ENCODE results near the gene WDR1. TPM values are rescaled to one million over a fixed set of nuclear protein-coding genes. Genes with fewer than 3 reads are reported as not detected.

Gene WDR1
- total and polyA plus RNA-seq, 5 donors from 2014 or later: 312 to 422 (median 356) TPM

DNA sequence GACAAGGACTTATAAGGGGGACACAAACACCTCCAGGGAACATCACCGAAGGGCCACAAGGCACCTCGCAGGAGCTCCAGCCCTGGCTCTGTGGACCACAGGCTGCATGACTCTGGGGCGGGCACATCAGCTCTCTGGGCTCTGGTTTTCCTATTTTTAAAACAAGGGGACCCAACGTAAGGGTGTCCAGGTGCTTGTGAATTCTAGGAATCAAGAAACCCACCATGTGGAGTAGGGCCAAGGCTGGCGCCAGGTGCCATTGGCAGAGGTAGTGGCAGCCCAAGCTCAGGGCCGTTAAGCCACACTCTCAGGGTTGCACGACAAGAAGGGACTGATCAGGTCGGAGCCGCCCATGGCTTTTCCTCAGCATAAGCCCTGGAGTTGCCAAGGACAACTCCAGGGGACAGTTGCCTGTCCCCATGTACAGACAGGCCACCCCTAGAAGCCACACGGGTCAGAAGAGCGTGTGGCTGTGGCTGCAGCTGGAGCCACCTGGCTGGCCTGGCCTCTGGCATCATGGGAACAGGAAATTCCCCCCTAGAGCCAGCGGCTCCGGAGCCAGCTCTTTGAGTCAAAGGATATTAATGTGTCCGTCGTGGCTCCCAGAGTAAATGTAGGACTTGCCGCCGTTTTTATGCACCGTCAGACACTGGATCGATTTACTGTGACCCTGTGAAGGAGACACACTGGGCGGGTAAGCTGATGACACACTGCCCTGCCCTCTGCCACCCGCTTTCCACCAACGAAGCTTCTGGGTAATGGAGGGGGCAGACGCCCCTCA lies 32.5 kb downstream of the WDR1 start:
- Histone ChIP-seq H3K4me1 (ENCODE audit: control insufficient read depth, insufficient read depth, low read length, poor library complexity, severe bottlenecking) (no peaks in the 10 kb centered on the region), H3K4me3 (ENCODE audit: low read depth, low read length) (no peak overlapping the region), H3K36me3 (ENCODE audit: control insufficient read depth, insufficient read depth, low read length) (peaks cover 99% of the 10 kb centered on the region), H3K27me3 (ENCODE audit: control insufficient read depth, insufficient read depth, low read length) (no peaks in the 10 kb centered on the region), H3K9me3 (ENCODE audit: control insufficient read depth in 2 of 2, low read length in 2 of 2) (no peaks in the 10 kb centered on the region), H3K27ac (ENCODE audit: insufficient read depth, low read length, poor library complexity, severe bottlenecking) (no peak overlapping the region)
- H3K27ac Mint-ChIP-seq: no peak overlapping the region
- H3K4me3 Mint-ChIP-seq: no peak overlapping the region
- ATAC-seq (ENCODE audit: low read depth in 2 of 2): no peak
- H3K36me3 Mint-ChIP-seq: peaks cover 31% of the 10 kb centered on the region
- H3K4me1 Mint-ChIP-seq: no peaks in the 10 kb centered on the region
- H3K9me3 Mint-ChIP-seq: no peaks in the 10 kb centered on the region
- DNase-seq: no peak
- H3K27me3 Mint-ChIP-seq: no peaks in the 10 kb centered on the region

DNA sequence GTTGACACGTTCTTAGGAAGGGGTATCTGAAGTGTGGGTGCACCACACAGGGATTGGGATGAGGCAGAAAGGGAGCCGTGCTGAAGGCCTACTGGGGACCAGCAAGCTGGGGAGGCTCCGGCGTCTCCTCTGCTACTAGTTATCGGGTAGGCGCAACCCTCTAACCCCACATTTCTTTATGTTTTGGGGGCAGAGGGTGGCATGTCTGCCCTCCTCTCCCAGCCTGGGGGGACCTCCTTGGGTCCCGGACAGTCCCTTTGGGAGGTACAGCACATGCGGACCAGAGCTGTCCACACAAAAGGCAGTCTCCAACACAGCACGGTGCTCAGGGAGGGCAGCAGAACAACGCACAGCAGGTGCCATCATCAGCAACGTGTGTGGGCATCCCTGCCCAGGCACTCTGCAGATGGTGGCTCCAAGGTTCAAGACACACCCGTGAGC lies 33.2 kb downstream of the WDR1 start:
- Mint-ChIP-seq H3K36me3 (peaks cover 33% of the 10 kb centered on the region), H3K27ac (peak overlapping the region in 1 of 3 donors; percentile 88), H3K4me3 (no peak overlapping the region), H3K9me3 (no peaks in the 10 kb centered on the region), H3K4me1 (no peaks in the 10 kb centered on the region), H3K27me3 (no peaks in the 10 kb centered on the region)
- Histone ChIP-seq H3K4me3 (ENCODE audit: low read depth, low read length) (no peak overlapping the region), H3K27me3 (ENCODE audit: control insufficient read depth, insufficient read depth, low read length) (no peaks in the 10 kb centered on the region), H3K36me3 (ENCODE audit: control insufficient read depth, insufficient read depth, low read length) (peaks cover 99% of the 10 kb centered on the region), H3K4me1 (ENCODE audit: control insufficient read depth, insufficient read depth, low read length, poor library complexity, severe bottlenecking) (no peaks in the 10 kb centered on the region), H3K27ac (ENCODE audit: insufficient read depth, low read length, poor library complexity, severe bottlenecking) (no peak overlapping the region), H3K9me3 (ENCODE audit: control insufficient read depth in 2 of 2, low read length in 2 of 2) (no peaks in the 10 kb centered on the region)
- DNase-seq: no peak
- ATAC-seq (ENCODE audit: low read depth in 2 of 2): no peak

DNA sequence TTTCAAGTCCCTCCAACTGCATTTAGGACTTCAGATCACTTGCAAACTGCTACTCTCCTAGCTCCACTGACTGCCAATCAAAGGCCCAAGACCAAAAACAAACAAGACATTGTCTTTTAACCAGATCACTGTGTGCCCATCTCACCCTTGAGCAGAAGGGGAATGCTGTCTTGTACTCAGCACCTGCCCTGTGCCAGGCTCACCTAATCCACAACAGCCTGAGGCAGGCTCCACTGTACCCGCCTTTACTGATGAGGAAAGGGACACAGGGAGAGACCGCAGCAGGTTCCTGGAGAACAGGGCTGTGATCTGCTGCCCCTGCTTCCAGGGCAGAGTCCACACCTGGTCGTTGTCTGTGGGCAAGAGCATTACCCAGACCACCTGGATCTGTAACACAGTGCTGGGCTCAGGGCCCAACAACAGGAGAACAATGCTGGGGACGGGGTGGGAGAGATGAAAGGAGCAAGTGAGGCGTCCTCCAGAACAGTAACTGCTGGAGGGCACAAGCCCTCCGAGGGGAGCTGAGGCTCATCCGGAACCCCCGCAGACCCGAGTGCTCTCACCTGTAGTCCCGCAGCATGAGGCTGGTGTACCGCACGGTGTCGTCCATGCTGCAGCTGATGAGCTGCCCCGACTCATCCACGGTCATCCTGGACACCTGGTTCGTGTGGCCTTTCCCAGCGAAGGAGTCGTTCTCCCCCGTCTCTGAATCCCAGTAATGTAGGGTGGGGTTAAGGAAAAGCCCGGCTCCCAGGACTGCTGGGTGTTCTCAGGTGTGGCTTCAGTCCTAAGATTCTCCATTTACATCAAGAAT lies 33.9 kb downstream of the WDR1 start:
- H3K27me3 ChIP-seq (ENCODE audit: control insufficient read depth, insufficient read depth, low read length): no peaks in the 10 kb centered on the region
- no peak overlapping the region for H3K4me3 ChIP-seq (ENCODE audit: low read depth, low read length)
- Mint-ChIP-seq H3K36me3 (peaks cover 27% of the 10 kb centered on the region), H3K4me3 (no peak overlapping the region), H3K4me1 (no peaks in the 10 kb centered on the region), H3K27me3 (no peaks in the 10 kb centered on the region), H3K9me3 (no peaks in the 10 kb centered on the region), H3K27ac (peak overlapping the region in 2 of 3 donors; percentile 47 to 62)
- no peak overlapping the region for H3K27ac ChIP-seq (ENCODE audit: insufficient read depth, low read length, poor library complexity, severe bottlenecking)
- ATAC-seq (ENCODE audit: low read depth in 2 of 2): no peak
- peaks cover 99% of the 10 kb centered on the region for H3K36me3 ChIP-seq (ENCODE audit: control insufficient read depth, insufficient read depth, low read length)
- no peak for DNase-seq
- H3K9me3 ChIP-seq (ENCODE audit: control insufficient read depth in 2 of 2, low read length in 2 of 2): no peaks in the 10 kb centered on the region
- no peaks in the 10 kb centered on the region for H3K4me1 ChIP-seq (ENCODE audit: control insufficient read depth, insufficient read depth, low read length, poor library complexity, severe bottlenecking)

- no peaks in the 10 kb centered on the region for H3K27me3 ChIP-seq (ENCODE audit: control insufficient read depth, insufficient read depth, low read length)
- H3K27ac ChIP-seq (ENCODE audit: insufficient read depth, low read length, poor library complexity, severe bottlenecking): no peak overlapping the region
- H3K36me3 Mint-ChIP-seq: peaks cover 22% of the 10 kb centered on the region
- no peaks in the 10 kb centered on the region for H3K9me3 Mint-ChIP-seq
- H3K4me1 ChIP-seq (ENCODE audit: control insufficient read depth, insufficient read depth, low read length, poor library complexity, severe bottlenecking): no peaks in the 10 kb centered on the region
- ATAC-seq (ENCODE audit: low read depth in 2 of 2): no peak
- no peak overlapping the region for H3K4me3 ChIP-seq (ENCODE audit: low read depth, low read length)
- H3K4me3 Mint-ChIP-seq: no peak overlapping the region
- H3K9me3 ChIP-seq (ENCODE audit: control insufficient read depth in 2 of 2, low read length in 2 of 2): no peaks in the 10 kb centered on the region
- peaks cover 99% of the 10 kb centered on the region for H3K36me3 ChIP-seq (ENCODE audit: control insufficient read depth, insufficient read depth, low read length)
- H3K4me1 Mint-ChIP-seq: no peaks in the 10 kb centered on the region
- DNase-seq: no peak
- H3K27me3 Mint-ChIP-seq: no peaks in the 10 kb centered on the region
- peak overlapping the region in 1 of 3 donors; percentile 47 for H3K27ac Mint-ChIP-seq
Measured at GRCh38 chr4:10082047-10082446, 34.6 kb downstream of the WDR1 start.

- ATAC-seq (ENCODE audit: low read depth in 2 of 2): no peak
- H3K4me1 Mint-ChIP-seq: no peaks in the 10 kb centered on the region
Measured at GRCh38 chr4:10081218-10081606, 35.4 kb downstream of the WDR1 start.

GRCh38 chr4:10080589-10081217 lies 35.9 kb downstream of the WDR1 start:
- Histone ChIP-seq H3K9me3 (ENCODE audit: control insufficient read depth in 2 of 2, low read length in 2 of 2) (no peaks in the 10 kb centered on the region), H3K36me3 (ENCODE audit: control insufficient read depth, insufficient read depth, low read length) (peaks cover 99% of the 10 kb centered on the region), H3K4me1 (ENCODE audit: control insufficient read depth, insufficient read depth, low read length, poor library complexity, severe bottlenecking) (no peaks in the 10 kb centered on the region), H3K27ac (ENCODE audit: insufficient read depth, low read length, poor library complexity, severe bottlenecking) (no peak overlapping the region), H3K27me3 (ENCODE audit: control insufficient read depth, insufficient read depth, low read length) (no peaks in the 10 kb centered on the region), H3K4me3 (ENCODE audit: low read depth, low read length) (no peak overlapping the region)
- Mint-ChIP-seq H3K4me3 (no peak overlapping the region), H3K27me3 (no peaks in the 10 kb centered on the region), H3K9me3 (no peaks in the 10 kb centered on the region), H3K36me3 (peaks cover 30% of the 10 kb centered on the region), H3K4me1 (no peaks in the 10 kb centered on the region), H3K27ac (peak overlapping the region in 1 of 3 donors; percentile 36)
- no peak for ATAC-seq (ENCODE audit: low read depth in 2 of 2)
- no peak for DNase-seq

More at GRCh38 chr4:10081218-10081606, 35.4 kb downstream of the WDR1 start:
- Histone ChIP-seq H3K4me1 (ENCODE audit: control insufficient read depth, insufficient read depth, low read length, poor library complexity, severe bottlenecking) (no peaks in the 10 kb centered on the region), H3K27ac (ENCODE audit: insufficient read depth, low read length, poor library complexity, severe bottlenecking) (no peak overlapping the region), H3K4me3 (ENCODE audit: low read depth, low read length) (no peak overlapping the region), H3K36me3 (ENCODE audit: control insufficient read depth, insufficient read depth, low read length) (peaks cover 99% of the 10 kb centered on the region), H3K27me3 (ENCODE audit: control insufficient read depth, insufficient read depth, low read length) (no peaks in the 10 kb centered on the region), H3K9me3 (ENCODE audit: control insufficient read depth in 2 of 2, low read length in 2 of 2) (no peaks in the 10 kb centered on the region)
- H3K27me3 Mint-ChIP-seq: no peaks in the 10 kb centered on the region
- H3K9me3 Mint-ChIP-seq: no peaks in the 10 kb centered on the region
- H3K27ac Mint-ChIP-seq: no peak overlapping the region
- H3K4me3 Mint-ChIP-seq: no peak overlapping the region
- no peak for DNase-seq
- peaks cover 27% of the 10 kb centered on the region for H3K36me3 Mint-ChIP-seq

DNA sequence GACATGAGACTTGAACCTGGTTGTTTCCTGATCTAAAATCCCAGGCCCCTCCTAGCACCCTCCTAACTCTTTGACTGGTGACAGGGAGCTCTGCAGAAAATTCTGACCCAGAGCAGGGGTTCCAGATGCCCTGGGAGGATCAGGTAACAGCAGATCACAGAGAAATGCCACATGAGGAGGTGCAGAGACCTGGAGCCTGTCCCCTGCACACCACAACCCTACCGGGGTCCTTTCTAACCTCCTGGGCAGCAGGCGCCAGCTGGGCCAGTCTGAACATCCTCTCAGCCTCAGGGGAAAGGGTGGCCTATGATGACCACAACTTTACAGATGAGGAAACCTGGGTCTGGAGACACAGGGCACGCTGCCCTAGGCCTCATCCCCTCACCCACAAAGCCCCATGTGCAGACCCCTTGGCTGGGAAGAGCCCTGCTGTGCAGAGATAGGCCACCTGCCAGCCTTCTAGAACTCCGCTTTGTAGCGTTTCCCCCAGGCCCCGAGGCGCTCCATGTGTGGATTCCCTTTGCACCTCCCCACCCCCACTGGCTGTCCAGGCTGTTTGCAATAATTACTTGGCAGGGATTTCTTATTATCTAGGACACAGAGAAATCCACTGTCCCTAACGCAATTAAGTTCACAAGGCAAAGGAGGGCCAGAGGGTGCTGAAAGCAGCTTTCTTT lies 36.5 kb downstream of the WDR1 start:
- H3K4me3 ChIP-seq (ENCODE audit: low read depth, low read length): no peak overlapping the region
- Mint-ChIP-seq H3K27ac (no peak overlapping the region), H3K4me1 (no peaks in the 10 kb centered on the region), H3K27me3 (no peaks in the 10 kb centered on the region), H3K9me3 (no peaks in the 10 kb centered on the region), H3K4me3 (no peak overlapping the region), H3K36me3 (peaks cover 36% of the 10 kb centered on the region)
- H3K9me3 ChIP-seq (ENCODE audit: control insufficient read depth in 2 of 2, low read length in 2 of 2): no peaks in the 10 kb centered on the region
- H3K4me1 ChIP-seq (ENCODE audit: control insufficient read depth, insufficient read depth, low read length, poor library complexity, severe bottlenecking): no peaks in the 10 kb centered on the region
- no peak for ATAC-seq (ENCODE audit: low read depth in 2 of 2)
- no peak overlapping the region for H3K27ac ChIP-seq (ENCODE audit: insufficient read depth, low read length, poor library complexity, severe bottlenecking)
- H3K27me3 ChIP-seq (ENCODE audit: control insufficient read depth, insufficient read depth, low read length): no peaks in the 10 kb centered on the region
- peaks cover 99% of the 10 kb centered on the region for H3K36me3 ChIP-seq (ENCODE audit: control insufficient read depth, insufficient read depth, low read length)
- no peak for DNase-seq
